ENCODE data around the gene CYFIP2. TPM values are rescaled to one million over a fixed set of nuclear protein-coding genes. Genes with fewer than 3 reads are reported as not detected.

CYFIP2 gene
- total RNA-seq, 1 experiment from 2014 or later: 74.7 TPM

GRCh38 chr5:157387041-157387563, 121.2 kb downstream of the CYFIP2 start:
- WGBS (ENCODE audit: extremely low coverage, insufficient read length, low lambda C conversion rate): no CpG with 5 or more reads among the region's 1 CpG

More at GRCh38 chr5:157387041-157387563, 121.2 kb downstream of the CYFIP2 start:
- no peaks in the 10 kb centered on the region for H3K9me3 Mint-ChIP-seq
- Histone ChIP-seq H3K14ac (ENCODE audit: insufficient read depth, low read length) (no peak overlapping the region), H3K27ac (ENCODE audit: insufficient read length, low read depth, low read length) (no peak overlapping the region), H4K5ac (ENCODE audit: insufficient read length, low read depth, low read length) (no peak overlapping the region), H4K8ac (replicated peaks; ENCODE audit: insufficient read length, low read depth, low read length) (no peak overlapping the region), H2BK5ac (ENCODE audit: insufficient read length, low read length) (no peak overlapping the region), H3K9me3 (ENCODE audit: control insufficient read depth, low read depth, low read length) (no peaks in the 10 kb centered on the region), H2BK120ac (ENCODE audit: low read depth, low read length, poor library complexity, severe bottlenecking) (no peak overlapping the region), H2BK20ac (ENCODE audit: low read depth, low read length, poor library complexity, severe bottlenecking) (no peak overlapping the region), H2BK15ac (ENCODE audit: low read depth, low read length) (no peak overlapping the region), H3K79me2 (ENCODE audit: insufficient read depth, low read length) (no peaks in the 10 kb centered on the region), H3K4ac (ENCODE audit: low read depth, low read length) (no peak overlapping the region), H2AK5ac (ENCODE audit: insufficient read length, low read length) (no peak overlapping the region), H2BK12ac (ENCODE audit: insufficient read length, low read depth, low read length) (no peak overlapping the region), H3K18ac (ENCODE audit: insufficient read length, low read depth, low read length) (no peak overlapping the region), H2AFZ (ENCODE audit: low read length) (no peak overlapping the region), H3T11ph (ENCODE audit: low read length) (no peak overlapping the region), H3K4me2 (ENCODE audit: insufficient read depth, insufficient read length, low read length) (no peak overlapping the region), H3K56ac (ENCODE audit: insufficient read length, low read depth, low read length) (no peak overlapping the region), H3K23me2 (ENCODE audit: insufficient read length, low read depth, low read length, poor library complexity, severe bottlenecking) (no peaks in the 10 kb centered on the region), H3K9ac (ENCODE audit: extremely low read depth, insufficient read length, low read length) (no peak overlapping the region), H3K4me1 (ENCODE audit: insufficient read depth, low read length) (no peaks in the 10 kb centered on the region), H3K79me1 (ENCODE audit: insufficient read depth, low read depth, low read length, poor library complexity, severe bottlenecking) (no peaks in the 10 kb centered on the region), H4K91ac (ENCODE audit: insufficient read length, low read depth, low read length) (no peak overlapping the region), H4K20me1 (ENCODE audit: control insufficient read depth, insufficient read depth, insufficient read length) (no peaks in the 10 kb centered on the region), H3K23ac (ENCODE audit: insufficient read length, low read depth, low read length) (no peak overlapping the region), H3K27me3 (ENCODE audit: insufficient read depth, low read length) (no peaks in the 10 kb centered on the region)
- H3K27ac Mint-ChIP-seq: no peak overlapping the region
- no peaks in the 10 kb centered on the region for H3K27me3 Mint-ChIP-seq (ENCODE audit: low read depth)
- peaks cover 2 to 48% (median 25%) of the 10 kb centered on the region in 3 experiments; a peak in 6 of 7 replicates for H3K36me3 Mint-ChIP-seq (ENCODE audit: insufficient read depth in 1 of 3, low read depth in 3 of 3)
- no peak overlapping the region for H3K4me3 Mint-ChIP-seq
- no peak for DNase-seq
- peaks cover 15 to 18% of the 10 kb centered on the region in 2 experiments for H3K4me1 Mint-ChIP-seq
- TF ChIP-seq, protein P1, sequence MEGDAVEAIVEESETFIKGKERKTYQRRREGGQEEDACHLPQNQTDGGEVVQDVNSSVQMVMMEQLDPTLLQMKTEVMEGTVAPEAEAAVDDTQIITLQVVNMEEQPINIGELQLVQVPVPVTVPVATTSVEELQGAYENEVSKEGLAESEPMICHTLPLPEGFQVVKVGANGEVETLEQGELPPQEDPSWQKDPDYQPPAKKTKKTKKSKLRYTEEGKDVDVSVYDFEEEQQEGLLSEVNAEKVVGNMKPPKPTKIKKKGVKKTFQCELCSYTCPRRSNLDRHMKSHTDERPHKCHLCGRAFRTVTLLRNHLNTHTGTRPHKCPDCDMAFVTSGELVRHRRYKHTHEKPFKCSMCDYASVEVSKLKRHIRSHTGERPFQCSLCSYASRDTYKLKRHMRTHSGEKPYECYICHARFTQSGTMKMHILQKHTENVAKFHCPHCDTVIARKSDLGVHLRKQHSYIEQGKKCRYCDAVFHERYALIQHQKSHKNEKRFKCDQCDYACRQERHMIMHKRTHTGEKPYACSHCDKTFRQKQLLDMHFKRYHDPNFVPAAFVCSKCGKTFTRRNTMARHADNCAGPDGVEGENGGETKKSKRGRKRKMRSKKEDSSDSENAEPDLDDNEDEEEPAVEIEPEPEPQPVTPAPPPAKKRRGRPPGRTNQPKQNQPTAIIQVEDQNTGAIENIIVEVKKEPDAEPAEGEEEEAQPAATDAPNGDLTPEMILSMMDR (conservative IDR thresholded peaks at IDR 0.05): no peak
